Hematopoietic multipotent progenitor cell treated with erythropoietin and hydrocortisone succinate and interleukin-3 and kit ligand, for 8 days (in vitro differentiated cells): ENCODE results near the gene SLAIN2.
"Not testable (repeated sequence)": the region's sequence is repeated elsewhere in the genome, so short reads cannot be mapped to it uniquely, and the experiment has no call there.

Experiments
- DNase-seq: peaks from one replicate; pipeline ENCODE4 v3.0.0-alpha.2; 2015

Gene SLAIN2

GRCh38 chr4:48370260-48371134 is 29.2 kb downstream of the SLAIN2 start:
- peak; percentile 19 for DNase-seq

- no peak for DNase-seq
Observed at GRCh38 chr4:48372272-48372671, 30.9 kb downstream of the SLAIN2 start.

- no peak for DNase-seq
Observed at GRCh38 chr4:48375651-48376304, 34.4 kb downstream of the SLAIN2 start.

GRCh38 chr4:48379587-48380180 is 38.4 kb downstream of the SLAIN2 start:
- DNase-seq = no peak

GRCh38 chr4:48380583-48381167 is 39.3 kb downstream of the SLAIN2 start:
- peak; percentile 6 for DNase-seq

GRCh38 chr4:48388525-48389154 is 47.3 kb downstream of the SLAIN2 start:
- DNase-seq = no peak

GRCh38 chr4:48396043-48396442 is 54.7 kb downstream of the SLAIN2 start:
- DNase-seq = no peak

- no peak for DNase-seq
Observed at GRCh38 chr4:48400416-48400815, 59.1 kb downstream of the SLAIN2 start.

- DNase-seq = no peak
Observed at GRCh38 chr4:48403358-48403757, 62.0 kb downstream of the SLAIN2 start.

- DNase-seq = no peak
Observed at GRCh38 chr4:48403779-48404178, 62.5 kb downstream of the SLAIN2 start.

GRCh38 chr4:48405924-48406323 is 64.6 kb downstream of the SLAIN2 start:
- DNase-seq = no peak

- no peak for DNase-seq
Observed at GRCh38 chr4:48409203-48409602, 67.9 kb downstream of the SLAIN2 start.

GRCh38 chr4:48410812-48411211 is 69.5 kb downstream of the SLAIN2 start:
- no peak for DNase-seq

GRCh38 chr4:48420144-48420543 is 78.8 kb downstream of the SLAIN2 start:
- DNase-seq = no peak

GRCh38 chr4:48421101-48421500 is 79.8 kb downstream of the SLAIN2 start:
- no peak for DNase-seq

- DNase-seq = no peak
Observed at GRCh38 chr4:48428926-48429325, 87.6 kb downstream of the SLAIN2 start.

- DNase-seq = no peak
Observed at GRCh38 chr4:48429709-48430474, 88.6 kb downstream of the SLAIN2 start.

- no peak for DNase-seq
Observed at GRCh38 chr4:48431401-48431800, 90.1 kb downstream of the SLAIN2 start.

GRCh38 chr4:48432017-48432416 is 90.7 kb downstream of the SLAIN2 start:
- DNase-seq = no peak

- DNase-seq = no peak
Observed at GRCh38 chr4:48436318-48436717, 95.0 kb downstream of the SLAIN2 start.

- DNase-seq = no peak
Observed at GRCh38 chr4:48439988-48440387, 98.7 kb downstream of the SLAIN2 start.

- DNase-seq = not testable (repeated sequence)
Observed at GRCh38 chr4:48440914-48441313, 99.6 kb downstream of the SLAIN2 start.
